IPS-20b (cell line): ENCODE measurements around the gene TTC3.
"Not testable (repeated sequence)": the region's sequence is repeated elsewhere in the genome, so short reads cannot be mapped to it uniquely, and the experiment has no call there.

Experiments
- H3K27ac ChIP-seq: one replicate; pipeline ENCODE4 v1.5.1; 2013; ENCODE audit warnings: low read length
- H3K27me3 ChIP-seq: 2 replicates; pipeline ENCODE4 v1.6.1; 2013; ENCODE audit warnings: mild to moderate bottlenecking, low read length, inconsistent platforms; ENCODE audit not compliant: insufficient read depth
- H3K36me3 ChIP-seq: 2 replicates; pipeline ENCODE4 v1.6.1; 2013; ENCODE audit warnings: low read depth, mild to moderate bottlenecking, inconsistent platforms, low read length, moderate library complexity; ENCODE audit not compliant: insufficient read depth
- H3K4me1 ChIP-seq: 2 replicates; pipeline ENCODE4 v1.6.1; 2013; ENCODE audit warnings: mild to moderate bottlenecking, control low read depth, inconsistent platforms, low read length, moderate library complexity; ENCODE audit not compliant: insufficient read depth
- H3K4me3 ChIP-seq: 2 replicates; pipeline ENCODE4 v1.5.1; 2013; ENCODE audit warnings: mild to moderate bottlenecking, low read length, inconsistent platforms
- H3K9ac ChIP-seq: 2 replicates; pipeline ENCODE4 v1.6.1; 2013; ENCODE audit warnings: low read depth, mild to moderate bottlenecking, inconsistent platforms, low read length, moderate library complexity
- H3K9me3 ChIP-seq: 2 replicates; pipeline ENCODE4 v1.6.1; 2013; ENCODE audit warnings: mild to moderate bottlenecking, low read depth, low read length, inconsistent platforms; ENCODE audit not compliant: insufficient read depth

TTC3 gene

GRCh38 chr21:37130971-37131370 lies 57.9 kb downstream of the TTC3 start:
- H3K4me1 ChIP-seq, result no peaks in the 10 kb centered on the region; the same call in 1 of the 2 replicates
- H3K4me3 ChIP-seq, result no peak overlapping the region
- no peaks in the 10 kb centered on the region for H3K27me3 ChIP-seq
- no peak overlapping the region for H3K27ac ChIP-seq
- peaks cover 14% of the 10 kb centered on the region for H3K36me3 ChIP-seq
- H3K9me3 ChIP-seq, result no peaks in the 10 kb centered on the region
- no peak overlapping the region for H3K9ac ChIP-seq

GRCh38 chr21:37136261-37136660 lies 63.2 kb downstream of the TTC3 start:
- Histone ChIP-seq H3K27me3 (no peaks in the 10 kb centered on the region), H3K9ac (no peak overlapping the region), H3K27ac (no peak overlapping the region), H3K4me1 (peaks cover 13% of the 10 kb centered on the region), H3K9me3 (no peaks in the 10 kb centered on the region), H3K36me3 (peaks cover 32% of the 10 kb centered on the region), H3K4me3 (no peak overlapping the region)

- Histone ChIP-seq H3K27ac (no peak overlapping the region), H3K36me3 (peaks cover 31% of the 10 kb centered on the region), H3K4me1 (peaks cover 13% of the 10 kb centered on the region), H3K9ac (no peak overlapping the region), H3K27me3 (no peaks in the 10 kb centered on the region), H3K9me3 (no peaks in the 10 kb centered on the region), H3K4me3 (no peak overlapping the region)
Observed at GRCh38 chr21:37136744-37137143, 63.7 kb downstream of the TTC3 start.

GRCh38 chr21:37139154-37139553 lies 66.1 kb downstream of the TTC3 start:
- no peak overlapping the region for H3K27ac ChIP-seq
- peaks cover 25% of the 10 kb centered on the region for H3K36me3 ChIP-seq
- H3K4me1 ChIP-seq, result peaks cover 13% of the 10 kb centered on the region
- H3K9ac ChIP-seq, result no peak overlapping the region
- no peaks in the 10 kb centered on the region for H3K27me3 ChIP-seq
- no peaks in the 10 kb centered on the region for H3K9me3 ChIP-seq
- no peak overlapping the region for H3K4me3 ChIP-seq

- H3K4me1 ChIP-seq, result peaks cover 16% of the 10 kb centered on the region
- no peaks in the 10 kb centered on the region for H3K9me3 ChIP-seq
- H3K9ac ChIP-seq, result no peak overlapping the region
- H3K36me3 ChIP-seq, result peaks cover 32% of the 10 kb centered on the region
- no peak overlapping the region for H3K4me3 ChIP-seq
- H3K27ac ChIP-seq, result no peak overlapping the region
- no peaks in the 10 kb centered on the region for H3K27me3 ChIP-seq
Observed at GRCh38 chr21:37139902-37140301, 66.8 kb downstream of the TTC3 start.

- not testable (repeated sequence) for H3K9me3 ChIP-seq
- H3K36me3 ChIP-seq, result peaks cover 16% of the 10 kb centered on the region; the same call in 1 of the 2 replicates
- peaks cover 20% of the 10 kb centered on the region for H3K4me1 ChIP-seq
Observed at GRCh38 chr21:37143392-37143791, 70.3 kb downstream of the TTC3 start.

GRCh38 chr21:37145635-37146111 lies 72.6 kb downstream of the TTC3 start:
- H3K4me3 ChIP-seq, result no peak overlapping the region
- no peak overlapping the region for H3K9ac ChIP-seq
- H3K27ac ChIP-seq, result no peak overlapping the region
- H3K27me3 ChIP-seq, result no peaks in the 10 kb centered on the region
- H3K4me1 ChIP-seq, result peaks cover 6% of the 10 kb centered on the region; the same call in 1 of the 2 replicates
- no peaks in the 10 kb centered on the region for H3K9me3 ChIP-seq
- peaks cover 20% of the 10 kb centered on the region for H3K36me3 ChIP-seq

More at GRCh38 chr21:37143392-37143791, 70.3 kb downstream of the TTC3 start:
- not testable (repeated sequence) for H3K27ac ChIP-seq, H3K4me3 ChIP-seq, H3K9ac ChIP-seq, H3K27me3 ChIP-seq

GRCh38 chr21:37146320-37147235 lies 73.5 kb downstream of the TTC3 start:
- no peak overlapping the region for H3K9ac ChIP-seq
- no peaks in the 10 kb centered on the region for H3K27me3 ChIP-seq
- H3K27ac ChIP-seq, result no peak overlapping the region
- H3K36me3 ChIP-seq, result peaks cover 23% of the 10 kb centered on the region
- no peak overlapping the region for H3K4me3 ChIP-seq
- no peaks in the 10 kb centered on the region for H3K9me3 ChIP-seq
- peaks cover 6% of the 10 kb centered on the region; the same call in 1 of the 2 replicates for H3K4me1 ChIP-seq

GRCh38 chr21:37149411-37149810 lies 76.4 kb downstream of the TTC3 start:
- H3K9ac ChIP-seq, result no peak overlapping the region
- H3K36me3 ChIP-seq, result peaks cover 27% of the 10 kb centered on the region
- no peak overlapping the region for H3K27ac ChIP-seq
- peaks cover 6% of the 10 kb centered on the region; the same call in 1 of the 2 replicates for H3K4me1 ChIP-seq
- no peak overlapping the region for H3K4me3 ChIP-seq
- H3K27me3 ChIP-seq, result no peaks in the 10 kb centered on the region
- H3K9me3 ChIP-seq, result no peaks in the 10 kb centered on the region

GRCh38 chr21:37153196-37153934 lies 80.3 kb downstream of the TTC3 start:
- Histone ChIP-seq H3K9ac (no peak overlapping the region), H3K36me3 (peaks cover 17% of the 10 kb centered on the region), H3K4me3 (no peak overlapping the region), H3K27ac (no peak overlapping the region), H3K4me1 (peaks cover 5% of the 10 kb centered on the region; the same call in 1 of the 2 replicates), H3K9me3 (no peaks in the 10 kb centered on the region), H3K27me3 (no peaks in the 10 kb centered on the region)

- H3K4me1 ChIP-seq, result peaks cover 5% of the 10 kb centered on the region; the same call in 1 of the 2 replicates
- H3K9ac ChIP-seq, result no peak overlapping the region
- H3K27ac ChIP-seq, result no peak overlapping the region
- H3K9me3 ChIP-seq, result no peaks in the 10 kb centered on the region
- no peaks in the 10 kb centered on the region for H3K27me3 ChIP-seq
- H3K36me3 ChIP-seq, result peaks cover 17% of the 10 kb centered on the region
- H3K4me3 ChIP-seq, result no peak overlapping the region
Observed at GRCh38 chr21:37153935-37154350, 80.9 kb downstream of the TTC3 start.
